MV-4-11 (cell line): ENCODE data around the gene GNB1.
"Not testable (repeated sequence)": the region's sequence is repeated elsewhere in the genome, so short reads cannot be mapped to it uniquely, and the experiment has no call there.

Source experiments
- DNase-seq: peaks from one replicate; lab custom pipeline; 2025; lab: John Stamatoyannopoulos, UW

Gene GNB1

GRCh38 chr1:1858382-1859086 is 32.4 kb downstream of the GNB1 start:
- no peak for DNase-seq

GRCh38 chr1:1857096-1857703 is 33.7 kb downstream of the GNB1 start:
- DNase-seq, result peak; percentile 77

- not testable (repeated sequence) for DNase-seq
Observed at GRCh38 chr1:1856161-1856560, 34.7 kb downstream of the GNB1 start.

- no peak for DNase-seq
Observed at GRCh38 chr1:1853593-1854257, 37.2 kb downstream of the GNB1 start.

GRCh38 chr1:1852619-1853414 is 38.1 kb downstream of the GNB1 start:
- DNase-seq, result no peak

GRCh38 chr1:1847890-1848289 is 43.0 kb downstream of the GNB1 start:
- DNase-seq, result peak; percentile 86

GRCh38 chr1:1847061-1847850 is 43.6 kb downstream of the GNB1 start:
- DNase-seq, result no peak

GRCh38 chr1:1846386-1846918 is 44.4 kb downstream of the GNB1 start:
- no peak for DNase-seq

GRCh38 chr1:1842360-1843146 is 48.3 kb downstream of the GNB1 start:
- DNase-seq, result no peak

GRCh38 chr1:1841575-1841995 is 49.3 kb downstream of the GNB1 start:
- peak; percentile 18 for DNase-seq

GRCh38 chr1:1839311-1839965 is 51.4 kb downstream of the GNB1 start:
- DNase-seq, result no peak

- DNase-seq, result no peak
Observed at GRCh38 chr1:1836119-1836518, 54.8 kb downstream of the GNB1 start.

- DNase-seq, result no peak
Observed at GRCh38 chr1:1835546-1835945, 55.3 kb downstream of the GNB1 start.

- DNase-seq, result no peak
Observed at GRCh38 chr1:1833916-1834325, 57.0 kb downstream of the GNB1 start.

GRCh38 chr1:1833456-1833855 is 57.4 kb downstream of the GNB1 start:
- DNase-seq, result no peak

- no peak for DNase-seq
Observed at GRCh38 chr1:1832820-1833219, 58.1 kb downstream of the GNB1 start.

GRCh38 chr1:1832166-1832565 is 58.7 kb downstream of the GNB1 start:
- DNase-seq, result no peak

GRCh38 chr1:1827089-1827848 is 63.6 kb downstream of the GNB1 start:
- DNase-seq, result no peak
